ENCODE results near the gene CARF. TPM values are rescaled to one million over a fixed set of nuclear protein-coding genes. Genes with fewer than 3 reads are reported as not detected.
"Not testable (repeated sequence)": the region's sequence is repeated elsewhere in the genome, so short reads cannot be mapped to it uniquely, and the experiment has no call there.

The CARF gene
- total and polyA plus RNA-seq, 4 donors = 0.98 to 4.3 (median 2.9) TPM

- no peak for TF ChIP-seq RAD21 (IDR thresholded peaks at IDR 0.05)
- TF ChIP-seq ZBTB33 (IDR thresholded peaks at IDR 0.05) = no peak
- no peak for TF ChIP-seq JUND (IDR thresholded peaks at IDR 0.05)
Observed at GRCh38 chr2:202911203-202911511, 918 bp upstream of the CARF start (continued).

GRCh38 chr2:202912342-202913201 lies 497 bp downstream of the CARF start:
- DNase-seq (ENCODE audit: low spot score); H3K27me3 ChIP-seq (ENCODE audit: control insufficient read depth in 4 of 4, insufficient read depth in 4 of 4, low read length in 3 of 4); H3K9me3 ChIP-seq (ENCODE audit: control insufficient read depth in 4 of 4, low read length in 3 of 4); H3K36me3 ChIP-seq (ENCODE audit: control insufficient read depth in 4 of 4, insufficient read depth in 3 of 4, low read depth in 1 of 4, low read length in 3 of 4): not testable (repeated sequence)
- Histone ChIP-seq H3K9ac (ENCODE audit: low read depth in 1 of 2, low read length in 2 of 2) (peak overlapping the region; percentile 38 to 74), H3K4me3 (ENCODE audit: low read depth in 1 of 3, low read length in 3 of 3) (peak overlapping the region; percentile 66 to 100 (median 99)), H3K4me1 (ENCODE audit: control insufficient read depth in 4 of 4, insufficient read depth in 4 of 4, low read length in 3 of 4) (peaks cover 4 to 14% (median 11%) of the 10 kb centered on the region in 4 donors), H3K27ac (ENCODE audit: low read depth in 1 of 2, low read length in 2 of 2) (peak overlapping the region; percentile 82 to 90)
- 3% methylated on average over 20 of the region's 49 CpGs for WGBS

GRCh38 chr2:202918860-202919259 lies 6.8 kb downstream of the CARF start:
- H3K27ac ChIP-seq (ENCODE audit: low read depth in 1 of 2, low read length in 2 of 2) = no peak overlapping the region
- H3K9ac ChIP-seq (ENCODE audit: low read depth in 1 of 2, low read length in 2 of 2) = no peak overlapping the region
- TF ChIP-seq FOXA1 (IDR thresholded peaks at IDR 0.05) (no peak), RAD21 (IDR thresholded peaks at IDR 0.05) (no peak), CTCF (IDR thresholded peaks at IDR 0.05; ENCODE audit: low read depth, low read length, missing input control) (no peak), FOXA2 (IDR thresholded peaks at IDR 0.05) (no peak), REST (IDR thresholded peaks at IDR 0.05) (no peak), EGR1 (IDR thresholded peaks at IDR 0.05; ENCODE audit: low read depth in 2 of 2) (no peak), YY1 (IDR thresholded peaks at IDR 0.05) (no peak), ATF3 (IDR thresholded peaks at IDR 0.05) (no peak), ZBTB33 (IDR thresholded peaks at IDR 0.05) (no peak), RXRA (IDR thresholded peaks at IDR 0.05) (no peak), NR2F2 (IDR thresholded peaks at IDR 0.05) (no peak), MAX (IDR thresholded peaks at IDR 0.05) (no peak), HNF4G (IDR thresholded peaks at IDR 0.05) (no peak), TAF1 (conservative IDR thresholded peaks at IDR 0.05) (no peak), GABPA (IDR thresholded peaks at IDR 0.05 in 1 of 2, conservative IDR thresholded peaks at IDR 0.05 in 1 of 2) (no peak), SP1 (IDR thresholded peaks at IDR 0.05) (no peak), HNF4A (conservative IDR thresholded peaks at IDR 0.05) (no peak), JUND (IDR thresholded peaks at IDR 0.05) (no peak)
- peaks cover 0 to 7% (median 4%) of the 10 kb centered on the region in 4 donors for H3K36me3 ChIP-seq (ENCODE audit: control insufficient read depth in 4 of 4, insufficient read depth in 3 of 4, low read depth in 1 of 4, low read length in 3 of 4)
- no peaks in the 10 kb centered on the region for H3K27me3 ChIP-seq (ENCODE audit: control insufficient read depth in 4 of 4, insufficient read depth in 4 of 4, low read length in 3 of 4)
- 94% methylated on average over 1 of the region's 1 CpG for WGBS
- H3K9me3 ChIP-seq (ENCODE audit: control insufficient read depth in 4 of 4, low read length in 3 of 4) = no peaks in the 10 kb centered on the region
- no peaks in the 10 kb centered on the region for H3K4me1 ChIP-seq (ENCODE audit: control insufficient read depth in 4 of 4, insufficient read depth in 4 of 4, low read length in 3 of 4)
- no peak for DNase-seq (ENCODE audit: low spot score)
- no peak overlapping the region for H3K4me3 ChIP-seq (ENCODE audit: low read depth in 1 of 3, low read length in 3 of 3)
